Testis (tissue), 2 donors: ENCODE results near the gene ARPC1A.

Source experiments
- POLR2A ChIP-seq: fragments of 450-650 bp; IDR thresholded peaks from one replicate; pipeline ENCODE4 v1.6.1; 2017; ENCODE audit warnings: antibody characterized with exemption, mild to moderate bottlenecking, moderate library complexity
- TF ChIP-seq, protein P1 (sequence below), 3 experiments: fragments of 450-650 bp in 2 of 3; fragments of 200-600 bp in 1 of 3; sonication (generic) in 1 of 3; IDR thresholded peaks; one replicate each; pipeline ENCODE4 v1.5.1; 2016 to 2019; ENCODE audit warnings: antibody characterized with exemption in 3 of 3, mild to moderate bottlenecking in 2 of 3, moderate library complexity in 1 of 3

- TF ChIP-seq, protein P1, sequence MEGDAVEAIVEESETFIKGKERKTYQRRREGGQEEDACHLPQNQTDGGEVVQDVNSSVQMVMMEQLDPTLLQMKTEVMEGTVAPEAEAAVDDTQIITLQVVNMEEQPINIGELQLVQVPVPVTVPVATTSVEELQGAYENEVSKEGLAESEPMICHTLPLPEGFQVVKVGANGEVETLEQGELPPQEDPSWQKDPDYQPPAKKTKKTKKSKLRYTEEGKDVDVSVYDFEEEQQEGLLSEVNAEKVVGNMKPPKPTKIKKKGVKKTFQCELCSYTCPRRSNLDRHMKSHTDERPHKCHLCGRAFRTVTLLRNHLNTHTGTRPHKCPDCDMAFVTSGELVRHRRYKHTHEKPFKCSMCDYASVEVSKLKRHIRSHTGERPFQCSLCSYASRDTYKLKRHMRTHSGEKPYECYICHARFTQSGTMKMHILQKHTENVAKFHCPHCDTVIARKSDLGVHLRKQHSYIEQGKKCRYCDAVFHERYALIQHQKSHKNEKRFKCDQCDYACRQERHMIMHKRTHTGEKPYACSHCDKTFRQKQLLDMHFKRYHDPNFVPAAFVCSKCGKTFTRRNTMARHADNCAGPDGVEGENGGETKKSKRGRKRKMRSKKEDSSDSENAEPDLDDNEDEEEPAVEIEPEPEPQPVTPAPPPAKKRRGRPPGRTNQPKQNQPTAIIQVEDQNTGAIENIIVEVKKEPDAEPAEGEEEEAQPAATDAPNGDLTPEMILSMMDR (IDR thresholded peaks at IDR 0.05): no peak
- no peak for TF ChIP-seq POLR2A
These were observed 70.1 kb downstream of the ARPC1A start for GRCh38 chr7:99395616-99396327.
